ENCODE results near the gene SKAP1.

SKAP1 gene

DNA sequence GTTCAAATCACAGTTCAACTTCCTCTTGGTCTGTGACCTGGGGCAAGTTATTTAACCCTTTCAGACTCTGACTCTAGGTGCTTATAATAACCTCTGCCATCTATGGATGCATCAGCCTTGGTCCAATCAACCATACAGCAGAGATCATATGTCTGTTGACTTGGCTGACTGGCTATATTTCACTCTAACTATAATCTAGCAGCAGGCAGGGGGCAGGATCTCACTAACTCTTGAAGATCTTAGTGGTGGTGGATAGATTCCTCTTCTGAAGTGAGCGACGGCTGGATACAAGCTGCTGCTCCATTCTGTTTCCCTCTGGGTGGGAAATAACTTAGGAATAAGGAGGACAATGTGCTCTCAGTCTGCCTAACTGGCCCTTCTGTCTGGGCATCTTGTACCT, 146.6 kb downstream of the SKAP1 start:
- no peaks in the 10 kb centered on the region for H3K36me3 Mint-ChIP-seq
- peaks cover 22% of the 10 kb centered on the region for H3K27me3 Mint-ChIP-seq
- no peaks in the 10 kb centered on the region for H3K9me3 Mint-ChIP-seq
- ATAC-seq = no peak
- H3K27ac Mint-ChIP-seq = no peak overlapping the region
- H3K4me3 Mint-ChIP-seq = no peak overlapping the region
- no peaks in the 10 kb centered on the region for H3K4me1 Mint-ChIP-seq

GRCh38 chr17:48282303-48282702, 147.7 kb downstream of the SKAP1 start:
- H3K4me3 Mint-ChIP-seq = no peak overlapping the region

GRCh38 chr17:48278760-48279491, 151.1 kb downstream of the SKAP1 start:
- Mint-ChIP-seq H3K27ac (no peak overlapping the region), H3K4me3 (no peak overlapping the region), H3K27me3 (peaks cover 28% of the 10 kb centered on the region), H3K36me3 (no peaks in the 10 kb centered on the region), H3K9me3 (no peaks in the 10 kb centered on the region), H3K4me1 (no peaks in the 10 kb centered on the region)
- ATAC-seq = no peak

More at GRCh38 chr17:48282303-48282702, 147.7 kb downstream of the SKAP1 start:
- H3K9me3 Mint-ChIP-seq = no peaks in the 10 kb centered on the region
- no peak overlapping the region for H3K27ac Mint-ChIP-seq
- H3K27me3 Mint-ChIP-seq = peaks cover 22% of the 10 kb centered on the region
- no peak for ATAC-seq
- no peaks in the 10 kb centered on the region for H3K36me3 Mint-ChIP-seq
- H3K4me1 Mint-ChIP-seq = no peaks in the 10 kb centered on the region

- no peaks in the 10 kb centered on the region for H3K4me1 Mint-ChIP-seq
- H3K27me3 Mint-ChIP-seq = peaks cover 22% of the 10 kb centered on the region
- H3K36me3 Mint-ChIP-seq = no peaks in the 10 kb centered on the region
- no peak overlapping the region for H3K4me3 Mint-ChIP-seq
- no peaks in the 10 kb centered on the region for H3K9me3 Mint-ChIP-seq
- no peak for ATAC-seq
- no peak overlapping the region for H3K27ac Mint-ChIP-seq
Observed at GRCh38 chr17:48276776-48277175, 153.2 kb downstream of the SKAP1 start.

DNA sequence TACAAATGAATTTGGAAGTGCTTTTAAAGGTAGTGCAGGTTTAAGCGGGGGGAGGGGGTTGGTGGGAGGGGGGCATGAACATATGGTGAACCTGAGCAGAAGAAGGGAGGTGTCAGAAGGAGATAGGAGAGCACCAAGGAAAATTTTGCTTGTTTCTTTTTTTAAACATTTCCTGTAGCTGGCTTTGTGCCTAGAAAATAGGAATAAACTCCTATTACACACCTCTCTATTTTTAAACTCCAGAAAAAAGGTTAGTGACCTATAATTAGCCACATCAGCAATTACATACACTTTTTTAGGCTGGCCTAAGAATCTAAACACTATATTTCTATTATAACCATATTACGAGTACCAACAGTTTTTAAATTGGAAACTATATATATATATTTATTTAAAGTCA, 159.1 kb downstream of the SKAP1 start:
- no peaks in the 10 kb centered on the region for H3K36me3 Mint-ChIP-seq
- H3K27ac Mint-ChIP-seq = no peak overlapping the region
- ATAC-seq = no peak
- H3K4me1 Mint-ChIP-seq = peaks cover under 1% of the 10 kb centered on the region
- H3K4me3 Mint-ChIP-seq = no peak overlapping the region
- H3K9me3 Mint-ChIP-seq = no peaks in the 10 kb centered on the region
- peaks cover 14% of the 10 kb centered on the region for H3K27me3 Mint-ChIP-seq

- H3K27ac Mint-ChIP-seq = no peak overlapping the region
- no peak for ATAC-seq
Observed at GRCh38 chr17:48269209-48269608, 160.8 kb downstream of the SKAP1 start.

GRCh38 chr17:48263731-48264035, 166.3 kb downstream of the SKAP1 start:
- ATAC-seq = no peak
- H3K4me3 Mint-ChIP-seq = no peak overlapping the region
- no peaks in the 10 kb centered on the region for H3K36me3 Mint-ChIP-seq
- H3K4me1 Mint-ChIP-seq = peaks cover 4% of the 10 kb centered on the region
- H3K27ac Mint-ChIP-seq = no peak overlapping the region
- no peaks in the 10 kb centered on the region for H3K9me3 Mint-ChIP-seq
- no peaks in the 10 kb centered on the region for H3K27me3 Mint-ChIP-seq

More at GRCh38 chr17:48269209-48269608, 160.8 kb downstream of the SKAP1 start:
- Mint-ChIP-seq H3K27me3 (no peaks in the 10 kb centered on the region), H3K4me1 (peaks cover 4% of the 10 kb centered on the region), H3K4me3 (no peak overlapping the region), H3K36me3 (no peaks in the 10 kb centered on the region), H3K9me3 (no peaks in the 10 kb centered on the region)

DNA sequence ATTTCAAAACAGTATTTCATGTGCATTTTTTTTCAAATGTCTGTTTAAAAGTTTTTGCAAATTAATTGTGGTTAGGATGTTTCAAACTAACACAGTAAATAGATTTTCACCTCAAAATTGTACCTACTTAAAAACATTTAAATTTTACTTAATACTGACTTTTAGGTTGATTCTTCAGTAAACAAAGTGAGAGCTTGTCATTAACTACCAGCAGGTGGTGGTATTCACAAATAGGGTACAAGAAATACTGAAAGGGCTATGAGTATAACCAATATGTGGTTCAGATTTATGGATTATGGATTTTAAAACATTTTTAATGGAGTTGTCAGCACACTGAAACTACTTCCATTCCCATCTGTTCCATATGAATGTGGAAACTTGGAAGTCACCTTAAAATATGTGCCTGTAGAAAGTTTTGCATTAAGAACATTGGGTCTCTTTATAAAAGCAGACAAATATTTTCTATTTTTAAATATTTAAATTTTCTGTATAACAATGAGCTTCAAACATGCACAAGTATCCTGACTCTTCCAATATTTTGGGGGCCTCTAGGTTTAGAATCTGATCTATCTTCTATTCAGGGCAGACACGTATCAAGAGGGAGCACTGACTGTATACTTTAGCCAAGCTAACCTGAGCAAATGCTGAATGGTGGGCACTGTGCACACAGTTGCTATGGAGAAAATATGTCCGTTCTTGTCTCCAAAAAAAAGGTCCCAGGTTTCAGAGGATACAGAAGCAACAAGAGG, 166.9 kb downstream of the SKAP1 start:
- Mint-ChIP-seq H3K36me3 (no peaks in the 10 kb centered on the region), H3K27me3 (no peaks in the 10 kb centered on the region), H3K9me3 (no peaks in the 10 kb centered on the region), H3K27ac (no peak overlapping the region), H3K4me3 (no peak overlapping the region), H3K4me1 (peaks cover 4% of the 10 kb centered on the region)
- no peak for ATAC-seq

DNA sequence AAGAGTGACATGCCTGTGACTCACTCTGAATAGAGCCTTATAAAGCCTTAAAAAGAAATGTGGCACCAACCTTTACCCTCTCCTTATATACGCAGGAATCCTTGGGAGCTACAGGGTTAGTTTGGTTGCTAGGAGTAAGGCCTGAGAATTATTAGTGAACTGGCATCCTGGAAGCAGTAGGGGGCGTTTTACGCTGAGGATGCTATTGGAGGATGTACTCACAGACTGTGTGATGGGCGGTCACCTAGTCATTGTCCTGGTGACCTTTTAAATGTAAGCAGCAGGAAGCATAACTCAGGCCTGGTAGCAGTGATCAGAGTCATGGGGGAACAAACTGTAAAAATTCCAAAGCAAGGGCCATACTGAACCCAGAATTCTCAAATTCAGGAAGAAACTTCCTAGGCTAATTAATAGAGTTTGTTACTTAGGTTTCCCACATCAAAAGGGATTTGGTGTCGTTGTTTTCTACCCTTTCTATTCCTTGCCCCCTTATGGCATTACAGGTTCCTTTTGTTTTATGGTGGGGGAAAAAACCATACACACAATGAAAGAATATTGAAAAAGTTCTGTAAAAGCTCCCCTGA, 168.6 kb downstream of the SKAP1 start:
- H3K36me3 Mint-ChIP-seq = no peaks in the 10 kb centered on the region
- ATAC-seq = peak; percentile 16

DNA sequence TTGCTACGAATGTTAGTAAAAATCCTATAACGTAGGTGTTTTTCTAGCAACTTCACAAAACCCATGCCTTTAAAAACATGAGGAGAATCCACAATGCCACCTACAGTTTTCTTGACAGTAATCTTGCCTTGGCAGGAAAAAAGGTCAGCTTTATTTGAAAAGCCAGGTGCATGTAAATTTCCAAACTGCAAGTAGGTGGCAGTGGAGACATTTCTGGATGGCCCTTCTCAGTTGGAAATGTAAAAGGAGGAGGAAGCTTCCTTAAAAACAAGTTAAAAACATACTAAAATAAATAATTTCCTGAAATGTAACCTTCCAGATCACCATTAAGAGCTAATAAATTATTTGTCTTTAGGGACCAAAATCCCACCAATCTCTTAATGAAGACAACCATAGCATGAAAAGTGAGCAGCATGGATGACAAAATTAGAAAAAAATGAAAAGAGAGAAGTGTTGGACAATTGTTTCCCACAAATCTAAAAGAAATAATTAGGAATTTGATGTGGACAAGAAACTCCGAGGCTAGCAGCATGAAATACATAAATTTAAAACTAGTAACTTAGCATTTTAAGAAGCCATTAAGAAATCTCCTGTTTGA, 170.2 kb downstream of the SKAP1 start:
- peaks cover 14% of the 10 kb centered on the region for H3K27me3 Mint-ChIP-seq
- H3K27ac Mint-ChIP-seq = no peak overlapping the region
- no peak for ATAC-seq
- H3K9me3 Mint-ChIP-seq = no peaks in the 10 kb centered on the region
- H3K36me3 Mint-ChIP-seq = no peaks in the 10 kb centered on the region
- no peak overlapping the region for H3K4me3 Mint-ChIP-seq
- H3K4me1 Mint-ChIP-seq = no peaks in the 10 kb centered on the region

More for the DNA sequence above, 168.6 kb downstream of the SKAP1 start:
- H3K4me1 Mint-ChIP-seq = peaks cover 4% of the 10 kb centered on the region
- peaks cover 5% of the 10 kb centered on the region for H3K27me3 Mint-ChIP-seq
- H3K9me3 Mint-ChIP-seq = no peaks in the 10 kb centered on the region
- no peak overlapping the region for H3K4me3 Mint-ChIP-seq
- H3K27ac Mint-ChIP-seq = no peak overlapping the region

GRCh38 chr17:48258331-48258730, 171.7 kb downstream of the SKAP1 start:
- Mint-ChIP-seq H3K4me3 (no peak overlapping the region), H3K36me3 (no peaks in the 10 kb centered on the region), H3K4me1 (no peaks in the 10 kb centered on the region), H3K9me3 (no peaks in the 10 kb centered on the region), H3K27ac (no peak overlapping the region), H3K27me3 (peaks cover 22% of the 10 kb centered on the region)
- no peak for ATAC-seq

DNA sequence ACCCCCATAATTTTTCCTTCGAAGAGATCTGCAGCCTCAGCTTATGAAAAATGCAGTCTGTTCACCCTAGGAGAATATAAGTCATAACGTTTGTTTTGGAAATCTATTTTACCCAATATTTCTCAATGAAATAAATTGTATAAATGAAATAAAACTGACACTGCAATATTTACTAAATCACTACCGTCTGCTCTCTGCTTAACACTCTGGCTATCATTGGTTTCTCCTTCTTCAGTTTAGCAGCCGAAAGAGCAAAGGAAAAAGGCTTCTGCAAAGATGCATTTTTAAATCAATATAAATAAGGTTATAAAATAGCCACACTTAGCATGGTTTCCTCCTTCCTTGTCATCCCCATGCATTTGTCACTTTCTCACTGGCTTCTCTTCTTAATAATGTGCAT, 174.3 kb downstream of the SKAP1 start:
- H3K9me3 Mint-ChIP-seq = no peaks in the 10 kb centered on the region
- H3K4me3 Mint-ChIP-seq = no peak overlapping the region
- H3K36me3 Mint-ChIP-seq = no peaks in the 10 kb centered on the region
- H3K27me3 Mint-ChIP-seq = peaks cover 28% of the 10 kb centered on the region
- no peak for ATAC-seq
- H3K4me1 Mint-ChIP-seq = no peaks in the 10 kb centered on the region
- H3K27ac Mint-ChIP-seq = no peak overlapping the region

DNA sequence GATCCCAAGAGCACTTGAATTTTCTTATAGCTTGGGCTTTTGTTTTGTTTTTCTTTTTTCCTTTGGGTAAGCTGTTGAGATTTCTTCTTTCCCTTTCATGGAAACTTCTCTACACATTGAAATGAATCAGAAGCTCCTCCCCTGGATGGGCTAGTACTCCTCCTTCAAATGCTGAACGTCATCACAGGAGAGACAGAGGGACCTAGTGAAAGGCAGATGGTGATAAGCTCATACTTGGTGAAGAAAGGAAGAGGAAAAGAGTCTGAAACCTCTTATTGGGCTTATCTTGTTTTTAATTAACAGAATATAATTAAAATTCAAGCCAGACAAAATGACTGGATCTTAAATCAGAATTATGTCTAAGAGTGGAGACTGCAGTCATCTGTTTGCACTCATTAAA, 175.1 kb downstream of the SKAP1 start:
- no peaks in the 10 kb centered on the region for H3K9me3 Mint-ChIP-seq
- no peaks in the 10 kb centered on the region for H3K4me1 Mint-ChIP-seq
- no peak overlapping the region for H3K4me3 Mint-ChIP-seq
- no peak overlapping the region for H3K27ac Mint-ChIP-seq
- H3K27me3 Mint-ChIP-seq = peaks cover 28% of the 10 kb centered on the region
- H3K36me3 Mint-ChIP-seq = no peaks in the 10 kb centered on the region
- ATAC-seq = no peak

DNA sequence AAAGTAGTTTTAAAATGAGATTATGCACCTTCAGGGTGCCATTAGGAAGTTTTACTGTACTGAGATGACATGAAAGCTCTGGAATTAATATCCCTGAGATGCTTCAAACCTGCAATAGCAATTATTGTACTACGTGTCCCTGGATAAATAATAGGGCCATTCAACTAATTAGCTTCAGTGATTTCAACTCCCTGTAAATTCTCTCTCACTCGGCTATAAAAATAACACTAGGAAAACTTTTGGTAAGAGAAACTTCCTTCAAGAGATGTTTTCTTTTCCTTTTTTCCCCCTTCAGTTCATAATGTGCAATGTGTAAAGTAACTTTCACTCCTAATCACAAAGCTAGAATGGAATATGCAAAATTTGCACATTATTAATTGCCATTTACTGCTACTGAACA, 176.0 kb downstream of the SKAP1 start:
- H3K9me3 Mint-ChIP-seq = no peaks in the 10 kb centered on the region

GRCh38 chr17:48251950-48252349, 178.1 kb downstream of the SKAP1 start:
- no peaks in the 10 kb centered on the region for H3K36me3 Mint-ChIP-seq
- H3K4me3 Mint-ChIP-seq = no peak overlapping the region
- H3K4me1 Mint-ChIP-seq = no peaks in the 10 kb centered on the region
- no peak for ATAC-seq
- no peaks in the 10 kb centered on the region for H3K9me3 Mint-ChIP-seq
- peaks cover 35% of the 10 kb centered on the region for H3K27me3 Mint-ChIP-seq
- H3K27ac Mint-ChIP-seq = no peak overlapping the region

More for the DNA sequence above, 176.0 kb downstream of the SKAP1 start:
- H3K36me3 Mint-ChIP-seq = no peaks in the 10 kb centered on the region
- no peaks in the 10 kb centered on the region for H3K4me1 Mint-ChIP-seq
- ATAC-seq = no peak
- no peak overlapping the region for H3K4me3 Mint-ChIP-seq
- H3K27me3 Mint-ChIP-seq = peaks cover 28% of the 10 kb centered on the region
- H3K27ac Mint-ChIP-seq = no peak overlapping the region

All from stimulated activated memory B cell treated with anti-CD40 and anti-IgM and Interleukin-4, amounts not matched to agents 10 μg/mL and 1 μg/mL and 100 μg/mL, for 72 hours (primary cell).